ENCODE measurements around the gene SENP1.

The SENP1 gene

GRCh38 chr12:48075832-48076231 is 30.0 kb downstream of the SENP1 start:
- no peak overlapping the region for H3K9ac ChIP-seq
- no peak overlapping the region for H3K4me2 ChIP-seq
- H4K20me1 ChIP-seq = no peaks in the 10 kb centered on the region
- peaks cover 69 to 98% (median 87%) of the 10 kb centered on the region in 11 experiments for H3K36me3 ChIP-seq
- no peaks in the 10 kb centered on the region for H3K27me3 ChIP-seq
- H3K9me3 ChIP-seq (replicated peaks in 1 of 11) = peaks cover 4 to 7% (median 6%) of the 10 kb centered on the region in 11 experiments; a peak in 9 of 22 replicates
- no peak overlapping the region for H3K27ac ChIP-seq
- no peak overlapping the region for H3K4me3 ChIP-seq
- H3K4me1 ChIP-seq = peaks cover 0 to 5% (median 0%) of the 10 kb centered on the region in 10 experiments; a peak in 1 of 20 replicates
- TF ChIP-seq Cebpa-rat (IDR thresholded peaks at IDR 0.05) = no peak

- Histone ChIP-seq H3K9ac (no peak overlapping the region), H3K4me3 (no peak overlapping the region), H3K27ac (no peak overlapping the region), H3K9me3 (replicated peaks in 1 of 11) (peaks cover 4 to 7% (median 6%) of the 10 kb centered on the region in 11 experiments; a peak in 9 of 22 replicates), H3K36me3 (peaks cover 73 to 98% (median 89%) of the 10 kb centered on the region in 11 experiments), H4K20me1 (no peaks in the 10 kb centered on the region; a peak in 1 of 22 replicates), H3K27me3 (no peaks in the 10 kb centered on the region), H3K4me1 (peaks cover 0 to 5% (median 0%) of the 10 kb centered on the region in 10 experiments; a peak in 1 of 20 replicates), H3K4me2 (no peak overlapping the region)
- TF ChIP-seq Cebpa-rat (IDR thresholded peaks at IDR 0.05) = no peak
Observed at GRCh38 chr12:48074266-48074665, 31.6 kb downstream of the SENP1 start.

GRCh38 chr12:48072266-48072665 is 33.6 kb downstream of the SENP1 start:
- H4K20me1 ChIP-seq = no peaks in the 10 kb centered on the region; a peak in 1 of 22 replicates
- H3K27ac ChIP-seq = no peak overlapping the region
- no peak overlapping the region for H3K9ac ChIP-seq
- H3K4me2 ChIP-seq = no peak overlapping the region
- no peak overlapping the region for H3K4me3 ChIP-seq
- H3K9me3 ChIP-seq (replicated peaks in 1 of 11) = peaks cover 0 to under 1% (median 0%) of the 10 kb centered on the region in 11 experiments; a peak in 1 of 22 replicates
- H3K36me3 ChIP-seq = peaks cover 76 to 100% (median 94%) of the 10 kb centered on the region in 11 experiments
- no peak for TF ChIP-seq Cebpa-rat (IDR thresholded peaks at IDR 0.05)
- no peaks in the 10 kb centered on the region for H3K27me3 ChIP-seq
- H3K4me1 ChIP-seq = no peaks in the 10 kb centered on the region; a peak in 1 of 20 replicates

- no peak overlapping the region for H3K4me3 ChIP-seq
- no peaks in the 10 kb centered on the region; a peak in 1 of 22 replicates for H4K20me1 ChIP-seq
- H3K4me2 ChIP-seq = no peak overlapping the region
- no peak for TF ChIP-seq Cebpa-rat (IDR thresholded peaks at IDR 0.05)
- H3K9me3 ChIP-seq (replicated peaks in 1 of 11) = no peaks in the 10 kb centered on the region
- H3K27ac ChIP-seq = no peak overlapping the region
- H3K27me3 ChIP-seq = no peaks in the 10 kb centered on the region
- H3K4me1 ChIP-seq = no peaks in the 10 kb centered on the region; a peak in 1 of 20 replicates
- no peak overlapping the region for H3K9ac ChIP-seq
- H3K36me3 ChIP-seq = peaks cover 81 to 100% (median 95%) of the 10 kb centered on the region in 11 experiments
Observed at GRCh38 chr12:48071808-48072207, 34.1 kb downstream of the SENP1 start.

GRCh38 chr12:48070731-48071130 is 35.1 kb downstream of the SENP1 start:
- no peaks in the 10 kb centered on the region for H3K9me3 ChIP-seq (replicated peaks in 1 of 11)
- no peaks in the 10 kb centered on the region; a peak in 1 of 20 replicates for H3K4me1 ChIP-seq
- no peak overlapping the region for H3K27ac ChIP-seq
- H3K4me2 ChIP-seq = no peak overlapping the region
- no peak overlapping the region for H3K9ac ChIP-seq
- H4K20me1 ChIP-seq = no peaks in the 10 kb centered on the region; a peak in 1 of 22 replicates
- H3K36me3 ChIP-seq = peaks cover 92 to 100% (median 99%) of the 10 kb centered on the region in 11 experiments
- H3K4me3 ChIP-seq = no peak overlapping the region
- no peak for TF ChIP-seq Cebpa-rat (IDR thresholded peaks at IDR 0.05)
- H3K27me3 ChIP-seq = no peaks in the 10 kb centered on the region

- Histone ChIP-seq H3K27ac (no peak overlapping the region), H3K36me3 (peaks cover 97 to 100% (median 99%) of the 10 kb centered on the region in 11 experiments), H3K4me2 (no peak overlapping the region), H3K4me3 (no peak overlapping the region), H3K4me1 (no peaks in the 10 kb centered on the region), H3K9me3 (replicated peaks in 1 of 11) (no peaks in the 10 kb centered on the region), H3K9ac (no peak overlapping the region), H4K20me1 (no peaks in the 10 kb centered on the region; a peak in 1 of 22 replicates), H3K27me3 (no peaks in the 10 kb centered on the region)
- no peak for TF ChIP-seq Cebpa-rat (IDR thresholded peaks at IDR 0.05)
Observed at GRCh38 chr12:48070033-48070432, 35.8 kb downstream of the SENP1 start.

- H3K36me3 ChIP-seq = peaks cover 97 to 100% (median 99%) of the 10 kb centered on the region in 11 experiments
- no peak overlapping the region for H3K4me3 ChIP-seq
- H3K9ac ChIP-seq = no peak overlapping the region
- H3K9me3 ChIP-seq (replicated peaks in 1 of 11) = no peaks in the 10 kb centered on the region
- no peaks in the 10 kb centered on the region for H3K27me3 ChIP-seq
- TF ChIP-seq Cebpa-rat (IDR thresholded peaks at IDR 0.05) = no peak
- no peaks in the 10 kb centered on the region; a peak in 1 of 22 replicates for H4K20me1 ChIP-seq
- H3K27ac ChIP-seq = no peak overlapping the region
- H3K4me2 ChIP-seq = no peak overlapping the region
- H3K4me1 ChIP-seq = no peaks in the 10 kb centered on the region
Observed at GRCh38 chr12:48069241-48069640, 36.6 kb downstream of the SENP1 start.

- peaks cover 97 to 100% (median 99%) of the 10 kb centered on the region in 11 experiments for H3K36me3 ChIP-seq
- no peak overlapping the region for H3K4me3 ChIP-seq
- no peak for TF ChIP-seq Cebpa-rat (IDR thresholded peaks at IDR 0.05)
Observed at GRCh38 chr12:48068457-48068856, 37.4 kb downstream of the SENP1 start.

GRCh38 chr12:48067250-48067938 is 38.5 kb downstream of the SENP1 start:
- Histone ChIP-seq H3K4me1 (no peaks in the 10 kb centered on the region), H3K4me2 (no peak overlapping the region), H3K36me3 (peaks cover 98 to 100% (median 99%) of the 10 kb centered on the region in 11 experiments), H4K20me1 (no peaks in the 10 kb centered on the region; a peak in 1 of 22 replicates), H3K4me3 (no peak overlapping the region), H3K27me3 (no peaks in the 10 kb centered on the region), H3K27ac (no peak overlapping the region), H3K9me3 (replicated peaks in 1 of 11) (no peaks in the 10 kb centered on the region), H3K9ac (no peak overlapping the region)
- no peak for TF ChIP-seq Cebpa-rat (IDR thresholded peaks at IDR 0.05)

More at GRCh38 chr12:48068457-48068856, 37.4 kb downstream of the SENP1 start:
- Histone ChIP-seq H4K20me1 (no peaks in the 10 kb centered on the region; a peak in 1 of 22 replicates), H3K4me2 (no peak overlapping the region), H3K27ac (no peak overlapping the region), H3K9me3 (replicated peaks in 1 of 11) (no peaks in the 10 kb centered on the region), H3K4me1 (no peaks in the 10 kb centered on the region), H3K27me3 (no peaks in the 10 kb centered on the region), H3K9ac (no peak overlapping the region)
